GM18499 (cell line): Measurements from ENCODE around the gene SPATA3.

Source experiments
- ATAC-seq: cut with Tn5 transposase; IDR thresholded peaks from one replicate; pipeline ENCODE4 v1.9.1; 2021; ENCODE audit warnings: moderate number of reproducible peaks; ENCODE audit not compliant: insufficient read depth, unreplicated experiment

SPATA3 gene

GRCh38 chr2:231043796-231044195 is 47.9 kb downstream of the SPATA3 start:
- ATAC-seq = no peak

DNA sequence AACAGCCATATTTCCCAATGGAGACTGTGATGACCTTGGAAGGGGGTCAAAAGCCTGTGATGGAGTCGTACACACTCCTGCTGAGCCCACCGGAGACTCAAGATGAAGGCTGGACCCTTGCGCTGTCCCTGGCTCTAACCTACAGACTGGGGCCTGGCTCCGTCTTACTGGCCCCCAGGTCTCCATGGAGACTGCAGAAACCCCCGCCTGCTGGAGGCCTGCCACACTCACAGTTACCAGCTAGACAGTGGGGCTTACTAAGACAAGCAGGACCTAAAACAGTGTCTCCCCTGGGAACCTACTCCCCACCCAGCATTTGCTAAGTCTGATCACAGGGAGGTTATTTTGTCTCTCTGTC is 51.0 kb downstream of the SPATA3 start:
- no peak for ATAC-seq

DNA sequence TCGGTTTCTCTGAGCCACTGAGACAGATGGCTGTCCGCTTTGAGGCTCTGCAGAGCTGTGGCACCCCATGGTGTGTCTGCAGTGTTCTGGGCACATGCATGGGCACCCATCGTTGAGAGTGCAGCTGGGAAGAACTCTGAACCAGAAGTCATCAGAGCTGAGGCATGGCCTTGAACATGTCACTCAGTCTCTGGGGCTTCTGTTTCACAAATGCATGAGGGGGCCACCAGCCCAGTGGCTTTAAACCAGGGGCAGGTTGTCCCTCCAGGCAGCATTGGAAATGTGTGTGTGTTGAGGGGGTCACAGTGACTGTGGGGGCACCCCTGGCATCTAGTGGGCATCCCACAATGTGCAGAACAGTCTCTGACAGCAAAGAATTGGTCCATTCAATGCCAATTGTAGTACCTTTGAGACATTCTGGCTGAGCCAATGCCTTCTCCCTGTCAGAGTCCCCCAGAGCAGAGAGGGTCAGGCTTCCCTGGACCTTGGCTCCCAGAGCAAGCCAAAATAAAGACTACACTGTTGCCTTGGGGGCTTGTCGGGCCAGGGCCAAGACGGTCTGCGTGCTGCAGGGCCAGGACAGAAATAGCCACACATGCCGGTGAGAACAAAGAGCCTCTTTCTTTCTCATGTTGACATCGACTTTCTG is 51.5 kb downstream of the SPATA3 start:
- ATAC-seq = no peak

- ATAC-seq = no peak
These were observed 52.3 kb downstream of the SPATA3 start for GRCh38 chr2:231047923-231048915.

GRCh38 chr2:231049286-231050017 is 53.5 kb downstream of the SPATA3 start:
- ATAC-seq = no peak

DNA sequence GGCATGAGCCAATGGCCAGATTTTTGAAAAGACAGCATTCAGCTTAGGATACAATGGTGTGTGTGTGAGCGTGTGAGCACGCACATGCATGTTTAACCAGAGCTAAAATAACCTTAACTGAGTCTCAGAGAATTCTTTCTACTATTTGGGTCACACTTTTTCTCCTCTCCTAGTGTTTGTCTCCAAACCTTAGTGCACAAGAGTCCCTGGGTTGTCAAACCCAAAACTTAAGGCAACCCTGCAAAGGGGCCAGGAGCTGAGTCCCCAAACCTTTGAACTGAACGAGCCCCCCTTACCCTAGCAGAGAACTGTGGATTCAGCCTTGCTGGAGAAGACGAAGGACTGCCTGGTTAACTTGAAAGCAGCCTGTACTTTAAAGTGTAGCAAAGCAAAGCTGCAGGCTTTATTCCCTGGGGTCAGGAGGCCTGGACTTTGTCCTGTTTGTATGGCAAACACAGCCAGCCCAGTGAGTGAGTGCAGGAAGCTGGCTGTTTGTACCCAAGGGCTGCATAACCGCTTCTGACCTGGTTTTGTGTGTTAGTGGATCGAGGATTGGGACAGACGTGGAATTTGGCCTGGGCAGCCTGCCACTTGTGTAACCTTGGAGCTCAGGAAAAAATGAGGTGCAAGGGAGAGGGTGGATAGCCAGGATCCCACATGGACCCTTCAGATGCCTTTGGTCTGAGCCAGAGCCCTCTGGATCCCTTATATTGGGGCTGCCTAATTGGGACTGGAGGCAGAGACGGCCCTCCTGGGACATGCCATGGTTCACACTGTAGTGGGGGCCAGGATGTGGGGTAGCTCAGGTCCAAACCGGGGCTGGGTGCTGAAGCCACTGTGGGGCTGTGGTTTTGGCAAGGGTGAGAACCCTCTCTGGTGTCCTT is 54.3 kb downstream of the SPATA3 start:
- ATAC-seq = no peak

DNA sequence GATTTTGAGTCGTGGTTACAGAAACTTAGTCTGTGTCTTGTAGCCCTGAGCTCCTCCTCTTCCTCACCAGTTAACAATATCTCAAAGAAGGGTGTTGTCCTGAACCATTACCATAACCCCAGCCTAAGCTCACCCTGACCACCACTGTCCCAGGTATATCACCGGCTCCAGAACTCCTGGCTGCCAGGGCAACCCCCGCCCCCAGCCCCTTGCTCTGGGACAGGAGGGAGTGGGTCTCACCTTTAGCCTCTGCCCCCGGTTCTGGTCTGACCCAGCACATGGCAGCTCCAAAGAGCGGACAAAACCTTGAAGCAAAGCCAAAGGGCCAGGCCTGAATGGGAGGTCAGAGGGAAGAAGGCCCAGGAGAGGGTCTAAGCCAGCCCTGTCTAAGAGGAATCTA is 55.2 kb downstream of the SPATA3 start:
- ATAC-seq = no peak

- ATAC-seq = no peak
These were observed 56.9 kb downstream of the SPATA3 start for GRCh38 chr2:231052494-231053451.

DNA sequence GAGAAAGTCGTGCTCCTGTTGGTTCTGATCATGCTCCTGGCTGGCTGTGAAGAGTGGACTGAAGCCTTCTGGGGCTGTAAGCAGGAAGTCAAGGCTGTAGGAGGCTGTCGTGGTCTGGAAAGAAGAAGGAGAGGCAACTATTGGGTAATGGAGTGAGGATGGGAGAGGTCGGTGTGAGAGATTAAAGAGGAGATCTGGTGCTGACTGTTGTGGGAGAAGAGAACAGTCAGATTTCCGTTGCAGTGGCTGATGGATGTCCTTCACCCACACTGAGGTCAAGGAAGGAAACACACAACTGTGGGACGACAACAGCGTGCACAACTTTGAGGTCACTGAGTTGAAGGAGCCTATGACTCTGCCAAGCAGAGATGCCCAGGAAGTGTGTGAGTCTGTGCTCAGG is 57.9 kb downstream of the SPATA3 start:
- no peak for ATAC-seq

- ATAC-seq = peak; percentile 36
These were observed 60.8 kb downstream of the SPATA3 start, which contains the start of gene PSMD1 for GRCh38 chr2:231056453-231057416. Gene PSMD1, plus strand, starts transcription at chr2:231056867. Its CDS starts 159 bp downstream, at chr2:231057026.

DNA sequence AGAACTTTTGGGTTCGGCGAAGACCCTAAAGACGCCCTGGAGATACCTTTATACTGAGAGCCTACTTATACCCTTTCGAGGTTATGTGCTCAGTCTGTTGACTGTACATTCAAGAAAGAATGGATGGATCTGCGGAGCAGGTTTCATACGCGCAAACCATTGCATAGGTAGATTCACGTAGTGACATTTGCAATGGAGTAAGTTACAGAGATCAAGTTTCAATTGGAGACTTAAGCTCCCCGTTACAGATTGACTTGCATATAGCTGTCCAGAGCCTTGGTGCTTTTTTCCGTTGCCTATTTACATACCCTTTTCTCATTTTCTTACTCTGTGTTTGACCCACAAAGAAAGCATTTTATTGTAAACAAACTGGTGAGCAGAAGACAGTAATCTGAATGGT is 61.7 kb downstream of the SPATA3 start:
- no peak for ATAC-seq
